SU-DHL-6 (cell line): ENCODE data around the gene POGLUT2.

ENCODE experiments used
- EZH2phosphoT487 ChIP-seq: fragments of 200-600 bp; sonication (generic), shearing (Covaris generic); conservative IDR thresholded peaks from 2 replicates; pipeline ENCODE4 v1.6.1; 2018; ENCODE audit warnings: mild to moderate bottlenecking, antibody characterized with exemption, low read length, moderate library complexity, mixed read lengths
- TF ChIP-seq, protein P1 (sequence below): fragments of 200-600 bp; sonication (generic); IDR thresholded peaks from one replicate; pipeline ENCODE4 v1.5.1; 2017; ENCODE audit warnings: antibody characterized with exemption, mild to moderate bottlenecking, low read length, moderate library complexity; ENCODE audit not compliant: insufficient read depth, poor library complexity, severe bottlenecking

DNA sequence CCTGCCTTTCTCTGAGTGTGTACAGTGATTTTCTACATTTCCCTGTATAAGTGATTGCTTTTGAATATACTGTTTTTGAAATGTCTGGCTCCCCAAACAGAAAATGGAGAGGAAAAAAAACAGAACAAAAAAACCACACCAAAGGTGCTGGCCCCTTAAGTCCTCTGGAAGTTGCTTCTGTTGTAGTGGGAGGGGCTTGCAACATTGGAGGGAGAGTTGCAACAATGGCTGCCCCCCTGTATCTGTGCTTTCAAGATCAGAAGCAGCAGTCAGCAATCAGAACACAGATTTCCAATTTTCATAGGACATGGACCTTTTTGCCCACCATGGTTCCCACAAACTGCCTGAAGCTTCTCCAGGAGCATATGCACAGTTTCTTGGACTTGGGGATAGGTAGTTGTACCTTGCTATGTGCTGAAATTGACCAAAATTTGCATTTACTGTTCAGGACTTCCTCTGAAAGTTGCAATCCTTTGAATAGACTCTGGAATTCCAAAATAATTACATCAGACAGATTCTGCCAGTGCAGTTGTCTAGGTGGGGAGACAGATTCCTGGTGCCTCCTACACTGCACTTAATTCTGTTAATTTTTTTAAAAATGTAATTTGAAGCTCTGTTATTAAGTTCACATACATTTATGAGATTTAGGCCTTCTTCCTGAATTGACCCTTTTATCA is 14.0 kb upstream of the POGLUT2 start:
- TF ChIP-seq, protein P1, sequence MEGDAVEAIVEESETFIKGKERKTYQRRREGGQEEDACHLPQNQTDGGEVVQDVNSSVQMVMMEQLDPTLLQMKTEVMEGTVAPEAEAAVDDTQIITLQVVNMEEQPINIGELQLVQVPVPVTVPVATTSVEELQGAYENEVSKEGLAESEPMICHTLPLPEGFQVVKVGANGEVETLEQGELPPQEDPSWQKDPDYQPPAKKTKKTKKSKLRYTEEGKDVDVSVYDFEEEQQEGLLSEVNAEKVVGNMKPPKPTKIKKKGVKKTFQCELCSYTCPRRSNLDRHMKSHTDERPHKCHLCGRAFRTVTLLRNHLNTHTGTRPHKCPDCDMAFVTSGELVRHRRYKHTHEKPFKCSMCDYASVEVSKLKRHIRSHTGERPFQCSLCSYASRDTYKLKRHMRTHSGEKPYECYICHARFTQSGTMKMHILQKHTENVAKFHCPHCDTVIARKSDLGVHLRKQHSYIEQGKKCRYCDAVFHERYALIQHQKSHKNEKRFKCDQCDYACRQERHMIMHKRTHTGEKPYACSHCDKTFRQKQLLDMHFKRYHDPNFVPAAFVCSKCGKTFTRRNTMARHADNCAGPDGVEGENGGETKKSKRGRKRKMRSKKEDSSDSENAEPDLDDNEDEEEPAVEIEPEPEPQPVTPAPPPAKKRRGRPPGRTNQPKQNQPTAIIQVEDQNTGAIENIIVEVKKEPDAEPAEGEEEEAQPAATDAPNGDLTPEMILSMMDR: no peak
- no peak for TF ChIP-seq EZH2phosphoT487
